ENCODE measurements around the gene ZDHHC20.
"Not testable (repeated sequence)": the region's sequence is repeated elsewhere in the genome, so short reads cannot be mapped to it uniquely, and the experiment has no call there.

Gene ZDHHC20

GRCh38 chr13:21395953-21396352 lies 63.1 kb downstream of the ZDHHC20 start:
- no peak for DNase-seq (ENCODE audit: low read depth)
- TF ChIP-seq CTCF (conservative IDR thresholded peaks at IDR 0.05; ENCODE audit: control insufficient read depth, insufficient read depth, low read depth, low read length) = no peak
- no peak overlapping the region for H3K4me3 ChIP-seq (ENCODE audit: control insufficient read depth, low read depth, low read length)

GRCh38 chr13:21389124-21389523 lies 70.0 kb downstream of the ZDHHC20 start:
- no peak for TF ChIP-seq CTCF (conservative IDR thresholded peaks at IDR 0.05; ENCODE audit: control insufficient read depth, insufficient read depth, low read depth, low read length)
- H3K4me3 ChIP-seq (ENCODE audit: control insufficient read depth, low read depth, low read length) = no peak overlapping the region
- DNase-seq (ENCODE audit: low read depth) = no peak

- no peak for TF ChIP-seq CTCF (conservative IDR thresholded peaks at IDR 0.05; ENCODE audit: control insufficient read depth, insufficient read depth, low read depth, low read length)
- H3K4me3 ChIP-seq (ENCODE audit: control insufficient read depth, low read depth, low read length) = no peak overlapping the region
- no peak for DNase-seq (ENCODE audit: low read depth)
These were observed 73.4 kb downstream of the ZDHHC20 start for GRCh38 chr13:21385710-21386109.

GRCh38 chr13:21383090-21383489 lies 76.0 kb downstream of the ZDHHC20 start:
- DNase-seq (ENCODE audit: low read depth) = no peak

GRCh38 chr13:21376998-21377985 lies 81.8 kb downstream of the ZDHHC20 start:
- not testable (repeated sequence) for DNase-seq (ENCODE audit: low read depth); H3K4me3 ChIP-seq (ENCODE audit: control insufficient read depth, low read depth, low read length)

More at GRCh38 chr13:21383090-21383489, 76.0 kb downstream of the ZDHHC20 start:
- no peak overlapping the region for H3K4me3 ChIP-seq (ENCODE audit: control insufficient read depth, low read depth, low read length)
- TF ChIP-seq CTCF (conservative IDR thresholded peaks at IDR 0.05; ENCODE audit: control insufficient read depth, insufficient read depth, low read depth, low read length) = no peak

GRCh38 chr13:21372530-21372929 lies 86.6 kb downstream of the ZDHHC20 start:
- no peak overlapping the region for H3K4me3 ChIP-seq (ENCODE audit: control insufficient read depth, low read depth, low read length)
- TF ChIP-seq CTCF (conservative IDR thresholded peaks at IDR 0.05; ENCODE audit: control insufficient read depth, insufficient read depth, low read depth, low read length) = no peak
- no peak for DNase-seq (ENCODE audit: low read depth)

GRCh38 chr13:21371011-21371410 lies 88.1 kb downstream of the ZDHHC20 start:
- no peak for TF ChIP-seq CTCF (conservative IDR thresholded peaks at IDR 0.05; ENCODE audit: control insufficient read depth, insufficient read depth, low read depth, low read length)
- no peak overlapping the region for H3K4me3 ChIP-seq (ENCODE audit: control insufficient read depth, low read depth, low read length)
- peak; percentile 47 for DNase-seq (ENCODE audit: low read depth)

Data from fibroblast of mammary gland (primary cell).